H9 (cell line): Measurements from ENCODE around the gene CLRN3. TPM values are rescaled to one million over a fixed set of nuclear protein-coding genes. Genes with fewer than 3 reads are reported as not detected.

Experiments
- DNase-seq: peaks from one replicate; pipeline ENCODE4 v3.0.0-alpha.2; 2017
- H2AFZ ChIP-seq: one replicate; pipeline ENCODE4 v1.6.1; 2013; ENCODE audit warnings: mild to moderate bottlenecking, low read length, control low read depth, moderate library complexity
- H2AK5ac ChIP-seq: 2 replicates; pipeline ENCODE4 v1.6.1; 2013; ENCODE audit warnings: low read length, control low read depth, mixed read lengths; ENCODE audit not compliant: insufficient read length
- H2BK120ac ChIP-seq: one replicate; pipeline ENCODE4 v1.6.1; 2013; ENCODE audit warnings: low read depth, mild to moderate bottlenecking, low read length, control low read depth, inconsistent platforms; ENCODE audit not compliant: poor library complexity, severe bottlenecking
- H2BK12ac ChIP-seq: 2 replicates; pipeline ENCODE4 v1.6.1; 2013; ENCODE audit warnings: low read length, control low read depth, mixed read lengths, low read depth; ENCODE audit not compliant: insufficient read length
- H2BK15ac ChIP-seq: 2 replicates; pipeline ENCODE4 v1.6.1; 2013; ENCODE audit warnings: low read depth, low read length, control low read depth
- H2BK20ac ChIP-seq: one replicate; pipeline ENCODE4 v1.6.1; 2013; ENCODE audit warnings: low read depth, mild to moderate bottlenecking, low read length, control low read depth, inconsistent platforms; ENCODE audit not compliant: poor library complexity, severe bottlenecking
- H2BK5ac ChIP-seq: 2 replicates; pipeline ENCODE4 v1.6.1; 2013; ENCODE audit warnings: low read length, control low read depth, mixed read lengths; ENCODE audit not compliant: insufficient read length
- H3K14ac ChIP-seq: 2 replicates; pipeline ENCODE4 v1.6.1; 2013; ENCODE audit warnings: low read length, control low read depth; ENCODE audit not compliant: insufficient read depth
- H3K18ac ChIP-seq: 2 replicates; pipeline ENCODE4 v1.6.1; 2013; ENCODE audit warnings: low read depth, mild to moderate bottlenecking, mixed read lengths, low read length, control low read depth; ENCODE audit not compliant: insufficient read length
- H3K23ac ChIP-seq: 2 replicates; pipeline ENCODE4 v1.6.1; 2013; ENCODE audit warnings: low read length, control low read depth, mixed read lengths, low read depth; ENCODE audit not compliant: insufficient read length
- H3K23me2 ChIP-seq: 2 replicates; pipeline ENCODE4 v1.6.1; 2013; ENCODE audit warnings: low read depth, mild to moderate bottlenecking, mixed read lengths, low read length, control low read depth; ENCODE audit not compliant: insufficient read length, poor library complexity, severe bottlenecking
- H3K27ac ChIP-seq: 2 replicates; pipeline ENCODE4 v1.5.1; 2013; ENCODE audit warnings: low read length, control low read depth, mixed read lengths, low read depth; ENCODE audit not compliant: insufficient read length
- H3K27me3 ChIP-seq: 2 replicates; pipeline ENCODE4 v1.6.1; 2013; ENCODE audit warnings: low read length, control low read depth, inconsistent platforms; ENCODE audit not compliant: insufficient read depth
- H3K4ac ChIP-seq: 2 replicates; pipeline ENCODE4 v1.6.1; 2013; ENCODE audit warnings: low read depth, mild to moderate bottlenecking, control low read depth, inconsistent platforms, low read length, moderate library complexity
- H3K4me1 ChIP-seq: 2 replicates; pipeline ENCODE4 v1.6.1; 2013; ENCODE audit warnings: low read length, control low read depth, inconsistent platforms; ENCODE audit not compliant: insufficient read depth
- H3K4me2 ChIP-seq: 2 replicates; pipeline ENCODE4 v1.6.1; 2013; ENCODE audit warnings: low read length, control low read depth, mixed read lengths; ENCODE audit not compliant: insufficient read length, insufficient read depth
- H3K56ac ChIP-seq: 2 replicates; pipeline ENCODE4 v1.6.1; 2013; ENCODE audit warnings: low read depth, mild to moderate bottlenecking, mixed read lengths, low read length, control low read depth; ENCODE audit not compliant: insufficient read length
- H3K79me1 ChIP-seq: 2 replicates; pipeline ENCODE4 v1.6.1; 2013; ENCODE audit warnings: low read depth, mild to moderate bottlenecking, moderate library complexity, low read length, control low read depth, inconsistent platforms; ENCODE audit not compliant: insufficient read depth, poor library complexity, severe bottlenecking
- H3K79me2 ChIP-seq: 2 replicates; pipeline ENCODE4 v1.6.1; 2013; ENCODE audit warnings: low read length, control low read depth, inconsistent platforms; ENCODE audit not compliant: insufficient read depth
- H3K9ac ChIP-seq: 2 replicates; pipeline ENCODE4 v1.6.1; 2013; ENCODE audit warnings: low read length, control low read depth, mixed read lengths; ENCODE audit not compliant: insufficient read length; ENCODE audit errors: extremely low read depth
- H3K9me3 ChIP-seq: one replicate; pipeline ENCODE4 v1.6.1; 2013; ENCODE audit warnings: low read depth, low read length, inconsistent platforms; ENCODE audit not compliant: control insufficient read depth
- H3T11ph ChIP-seq: one replicate; pipeline ENCODE4 v1.6.1; 2013; ENCODE audit warnings: mild to moderate bottlenecking, low read length, control low read depth, inconsistent platforms
- H4K20me1 ChIP-seq: one replicate; pipeline ENCODE4 v1.6.1; 2013; ENCODE audit not compliant: control insufficient read depth, insufficient read length, insufficient read depth
- H4K5ac ChIP-seq: 2 replicates; pipeline ENCODE4 v1.6.1; 2013; ENCODE audit warnings: low read depth, mild to moderate bottlenecking, mixed read lengths, low read length, control low read depth; ENCODE audit not compliant: insufficient read length
- H4K8ac ChIP-seq: replicated peaks from 2 replicates; pipeline ENCODE4 v1.6.1; 2013; ENCODE audit warnings: low read length, control low read depth, mixed read lengths, low read depth; ENCODE audit not compliant: insufficient read length
- H4K91ac ChIP-seq: 2 replicates; pipeline ENCODE4 v1.6.1; 2013; ENCODE audit warnings: low read depth, mild to moderate bottlenecking, moderate library complexity, mixed read lengths, low read length, control low read depth; ENCODE audit not compliant: insufficient read length
- H3K27ac Mint-ChIP-seq, 3 experiments: 2 replicates in 2 of 3; 3 replicates in 1 of 3; pipeline ENCODE4 v1.8.0; 2020 to 2021; ENCODE audit warnings: mixed read lengths in 3 of 3, mild to moderate bottlenecking in 1 of 3, moderate library complexity in 1 of 3
- H3K27me3 Mint-ChIP-seq: 2 replicates; pipeline ENCODE4 v1.8.0; 2021; ENCODE audit warnings: low read depth, mild to moderate bottlenecking, moderate library complexity, mixed read lengths
- H3K36me3 Mint-ChIP-seq, 3 experiments: 2 replicates in 2 of 3; 3 replicates in 1 of 3; pipeline ENCODE4 v1.8.0; 2020 to 2021; ENCODE audit warnings: low read depth in 3 of 3, mixed read lengths in 3 of 3; ENCODE audit not compliant: insufficient read depth in 1 of 3
- H3K4me1 Mint-ChIP-seq, 2 experiments: 2 replicates each; pipeline ENCODE4 v1.8.0; 2020; ENCODE audit warnings: mixed read lengths in 2 of 2
- H3K4me3 Mint-ChIP-seq, 2 experiments: 2 replicates in 1 of 2; 3 replicates in 1 of 2; pipeline ENCODE4 v1.8.0; 2020 to 2021; ENCODE audit warnings: mild to moderate bottlenecking in 2 of 2, mixed read lengths in 2 of 2, moderate library complexity in 1 of 2
- H3K9me3 Mint-ChIP-seq, 2 experiments: 2 replicates in 1 of 2; 3 replicates in 1 of 2; pipeline ENCODE4 v1.8.0; 2020; ENCODE audit warnings: mild to moderate bottlenecking in 2 of 2, mixed read lengths in 2 of 2, moderate library complexity in 1 of 2
- CTCF ChIP-seq: fragments of 200-600 bp; sonication (generic); conservative IDR thresholded peaks from 3 replicates; pipeline ENCODE4 v1.8.0; 2021; ENCODE audit warnings: antibody characterized with exemption, mild to moderate bottlenecking
- WGBS: extraction: QIAGEN DNeasy Blood & Tissue Kit; methylation state at CpG from one replicate; pipeline ENCODE4 v1.1.7; 2013; ENCODE audit warnings: missing lambda C conversion rate, low lambda C conversion rate, mixed read lengths; ENCODE audit not compliant: insufficient read length; ENCODE audit errors: extremely low coverage; 5-methylcytosine and 5-hydroxymethylcytosine counted together
- total RNA-seq: library from RNA; stranded (reverse); gene quantifications from 2 replicates; pipeline ENCODE4 v1.2.1, GENCODE V29; 2021

The CLRN3 gene
- total RNA-seq, 1 experiment from 2014 or later: not detected

- no peak overlapping the region for H3K4me3 Mint-ChIP-seq
- H3K27me3 Mint-ChIP-seq: peaks cover 36% of the 10 kb centered on the region
These were observed 44.5 kb downstream of the CLRN3 start for GRCh38 chr10:127848226-127848625.

More at GRCh38 chr10:127848226-127848625, 44.5 kb downstream of the CLRN3 start:
- no peaks in the 10 kb centered on the region for H3K9me3 Mint-ChIP-seq
- no peaks in the 10 kb centered on the region for H4K20me1 ChIP-seq
- H3K4me1 Mint-ChIP-seq: peaks cover 3 to 5% of the 10 kb centered on the region in 2 experiments; a peak in 3 of 4 replicates
- no peak overlapping the region for H2BK20ac ChIP-seq
- H4K8ac ChIP-seq: no peak overlapping the region
- no peak overlapping the region for H3K14ac ChIP-seq
- H3K9ac ChIP-seq: no peak overlapping the region
- no peak overlapping the region for H4K91ac ChIP-seq
- H2BK120ac ChIP-seq: no peak overlapping the region
- no peak overlapping the region for H3K18ac ChIP-seq
- no peak overlapping the region for H3T11ph ChIP-seq
- no peaks in the 10 kb centered on the region for H3K27me3 ChIP-seq
- H3K56ac ChIP-seq: no peak overlapping the region
- WGBS: no CpG with 5 or more reads among the region's 6 CpGs
- H3K23ac ChIP-seq: no peak overlapping the region
- no peak for TF ChIP-seq CTCF
- H2BK15ac ChIP-seq: no peak overlapping the region
- H2BK5ac ChIP-seq: no peak overlapping the region
- H3K23me2 ChIP-seq: no peaks in the 10 kb centered on the region
- DNase-seq: no peak
- H3K27ac ChIP-seq: no peak overlapping the region
- H3K4me1 ChIP-seq: no peaks in the 10 kb centered on the region
- H3K79me2 ChIP-seq: no peaks in the 10 kb centered on the region
- no peak overlapping the region for H4K5ac ChIP-seq
- no peak overlapping the region for H3K27ac Mint-ChIP-seq
- no peaks in the 10 kb centered on the region for H3K79me1 ChIP-seq
- H3K4me2 ChIP-seq: no peak overlapping the region
- H2AFZ ChIP-seq: no peak overlapping the region
- no peaks in the 10 kb centered on the region for H3K36me3 Mint-ChIP-seq
- H3K9me3 ChIP-seq: no peaks in the 10 kb centered on the region
- H2AK5ac ChIP-seq: no peak overlapping the region
- H3K4ac ChIP-seq: no peak overlapping the region
- H2BK12ac ChIP-seq: no peak overlapping the region
